Measurements from ENCODE around the gene WWP2.
"Not testable (repeated sequence)": the region's sequence is repeated elsewhere in the genome, so short reads cannot be mapped to it uniquely, and the experiment has no call there.

WWP2 gene

GRCh38 chr16:69830534-69831211 is 68.5 kb downstream of the WWP2 start:
- no peak for DNase-seq (ENCODE audit: low read depth in 2 of 2)

DNA sequence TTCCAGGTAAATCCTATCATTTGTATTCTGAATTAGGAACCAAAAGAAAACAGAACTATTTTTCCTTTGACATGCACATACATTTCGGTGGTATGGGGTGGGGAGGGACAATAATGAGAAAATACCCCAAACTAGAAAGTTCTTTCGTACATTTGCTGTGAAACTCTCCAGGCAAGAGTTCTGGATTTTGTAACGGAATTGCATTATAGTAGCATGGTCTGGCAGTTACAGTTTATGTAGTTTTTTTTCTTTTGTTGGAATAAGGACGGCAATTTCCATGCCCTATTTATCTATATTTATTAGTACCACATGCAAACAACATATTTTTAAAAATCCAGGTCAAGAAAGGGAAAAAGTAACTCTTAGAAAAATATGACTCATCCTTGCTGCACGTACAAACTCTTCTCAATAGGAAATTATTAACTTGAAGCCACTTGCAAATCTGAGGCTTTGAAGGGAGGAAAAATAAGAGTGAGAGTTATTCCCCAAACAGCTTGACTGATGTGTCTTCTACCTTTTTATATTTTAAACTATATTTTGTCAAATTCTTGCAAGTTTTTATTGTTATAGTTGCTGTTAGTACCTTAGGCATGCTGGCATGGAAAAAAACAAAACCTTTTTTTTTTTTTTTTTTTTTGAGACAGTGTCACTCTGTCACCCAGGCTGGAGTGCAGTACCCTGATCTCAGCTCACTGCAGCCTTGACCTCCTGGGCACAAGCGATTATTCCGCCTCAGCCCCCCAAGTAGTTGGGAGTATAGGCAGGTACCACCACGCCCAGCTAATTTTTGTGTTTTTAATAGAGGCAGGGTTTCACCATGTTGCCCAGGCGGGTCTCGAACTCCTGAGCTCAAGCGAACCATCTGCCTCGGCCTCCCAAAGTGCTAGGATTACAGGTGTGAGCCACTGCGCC is 69.3 kb downstream of the WWP2 start:
- DNase-seq (ENCODE audit: low read depth in 2 of 2): no peak

- no peak for DNase-seq (ENCODE audit: low read depth in 2 of 2)
Measured at GRCh38 chr16:69833357-69834282, 71.5 kb downstream of the WWP2 start.

DNA sequence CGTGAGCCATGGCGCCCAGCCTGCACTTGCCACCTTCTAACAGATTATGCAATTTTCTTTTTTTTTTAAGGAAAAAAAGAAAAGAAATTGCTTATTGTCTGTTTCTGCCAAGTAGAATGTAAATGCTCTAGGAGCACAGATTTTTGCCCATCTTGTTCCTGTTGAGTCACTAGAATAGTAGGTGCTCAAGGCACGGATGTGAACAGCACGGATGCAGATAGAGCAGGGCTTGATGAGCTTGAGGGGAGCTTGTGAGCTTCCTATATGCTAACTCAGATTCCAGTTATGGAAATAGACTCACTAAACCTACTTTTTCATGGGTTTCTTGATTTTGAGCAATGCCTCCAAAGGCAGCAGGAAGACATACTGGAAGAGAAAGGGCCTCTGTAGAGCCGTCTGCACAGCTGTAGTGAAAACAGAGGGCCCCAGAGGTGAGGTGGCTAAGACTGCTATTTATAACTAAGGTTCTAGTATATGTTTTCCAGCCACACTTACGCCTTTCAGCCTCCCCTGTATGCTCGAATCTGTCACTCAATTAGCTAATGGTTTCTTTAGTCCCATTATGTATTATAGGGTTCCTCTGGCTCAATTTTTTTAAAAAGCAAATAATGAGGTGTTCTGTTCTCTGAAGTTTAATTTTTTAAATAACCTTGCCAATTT is 72.8 kb downstream of the WWP2 start:
- DNase-seq (ENCODE audit: low read depth in 2 of 2): no peak

GRCh38 chr16:69836257-69836656 is 74.1 kb downstream of the WWP2 start:
- DNase-seq (ENCODE audit: low read depth in 2 of 2): no peak

- no peak for DNase-seq (ENCODE audit: low read depth in 2 of 2)
Measured at GRCh38 chr16:69837380-69837779, 75.2 kb downstream of the WWP2 start.

- DNase-seq (ENCODE audit: low read depth in 2 of 2): no peak
Measured at GRCh38 chr16:69838489-69838888, 76.4 kb downstream of the WWP2 start.

- no peak for DNase-seq (ENCODE audit: low read depth in 2 of 2)
Measured at GRCh38 chr16:69839240-69839688, 77.1 kb downstream of the WWP2 start.

- DNase-seq (ENCODE audit: low read depth in 2 of 2): no peak
Measured at GRCh38 chr16:69839798-69840409, 77.8 kb downstream of the WWP2 start.

GRCh38 chr16:69840975-69841374 is 78.8 kb downstream of the WWP2 start:
- no peak for DNase-seq (ENCODE audit: low read depth in 2 of 2)

DNA sequence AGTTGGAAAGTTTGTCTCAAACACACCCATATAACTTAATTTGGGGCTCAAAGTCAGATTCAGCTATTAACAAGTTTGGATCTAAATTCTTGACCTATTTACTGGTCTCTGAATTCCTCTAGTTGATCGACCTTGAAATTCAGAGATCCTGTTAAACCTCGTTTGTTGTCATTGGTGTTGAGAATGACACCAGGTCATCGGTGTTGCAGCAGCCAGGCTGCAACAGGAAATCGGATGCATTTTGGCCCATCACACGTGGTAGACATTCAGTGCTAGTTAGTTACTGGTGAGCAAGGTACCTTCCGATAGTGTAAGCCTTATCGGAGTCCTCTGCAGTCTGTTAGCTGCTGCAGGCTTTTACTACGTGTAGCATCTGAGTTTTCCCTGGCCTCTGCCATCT is 82.3 kb downstream of the WWP2 start:
- no peak for DNase-seq (ENCODE audit: low read depth in 2 of 2)

- DNase-seq (ENCODE audit: low read depth in 2 of 2): no peak
Measured at GRCh38 chr16:69845181-69845580, 83.0 kb downstream of the WWP2 start.

DNA sequence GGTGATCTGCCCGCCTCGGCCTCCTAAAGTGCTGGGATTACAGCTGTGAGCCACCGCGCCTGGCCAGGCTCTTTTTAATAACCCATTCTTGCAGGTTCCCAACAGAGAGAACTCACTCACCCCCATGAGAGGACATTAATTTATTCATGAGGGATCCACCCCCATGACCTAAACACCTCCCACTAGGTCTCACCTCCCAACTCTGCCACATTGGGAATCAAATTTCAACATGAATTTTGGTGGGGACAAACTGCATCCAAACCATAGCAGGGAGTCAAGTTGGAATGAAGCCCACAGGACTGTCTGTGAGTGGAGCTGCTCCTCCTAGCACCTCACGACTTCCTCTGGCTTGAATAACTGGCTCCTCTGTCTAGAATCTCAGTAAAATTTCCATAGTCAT is 85.5 kb downstream of the WWP2 start:
- DNase-seq (ENCODE audit: low read depth in 2 of 2): no peak

DNA sequence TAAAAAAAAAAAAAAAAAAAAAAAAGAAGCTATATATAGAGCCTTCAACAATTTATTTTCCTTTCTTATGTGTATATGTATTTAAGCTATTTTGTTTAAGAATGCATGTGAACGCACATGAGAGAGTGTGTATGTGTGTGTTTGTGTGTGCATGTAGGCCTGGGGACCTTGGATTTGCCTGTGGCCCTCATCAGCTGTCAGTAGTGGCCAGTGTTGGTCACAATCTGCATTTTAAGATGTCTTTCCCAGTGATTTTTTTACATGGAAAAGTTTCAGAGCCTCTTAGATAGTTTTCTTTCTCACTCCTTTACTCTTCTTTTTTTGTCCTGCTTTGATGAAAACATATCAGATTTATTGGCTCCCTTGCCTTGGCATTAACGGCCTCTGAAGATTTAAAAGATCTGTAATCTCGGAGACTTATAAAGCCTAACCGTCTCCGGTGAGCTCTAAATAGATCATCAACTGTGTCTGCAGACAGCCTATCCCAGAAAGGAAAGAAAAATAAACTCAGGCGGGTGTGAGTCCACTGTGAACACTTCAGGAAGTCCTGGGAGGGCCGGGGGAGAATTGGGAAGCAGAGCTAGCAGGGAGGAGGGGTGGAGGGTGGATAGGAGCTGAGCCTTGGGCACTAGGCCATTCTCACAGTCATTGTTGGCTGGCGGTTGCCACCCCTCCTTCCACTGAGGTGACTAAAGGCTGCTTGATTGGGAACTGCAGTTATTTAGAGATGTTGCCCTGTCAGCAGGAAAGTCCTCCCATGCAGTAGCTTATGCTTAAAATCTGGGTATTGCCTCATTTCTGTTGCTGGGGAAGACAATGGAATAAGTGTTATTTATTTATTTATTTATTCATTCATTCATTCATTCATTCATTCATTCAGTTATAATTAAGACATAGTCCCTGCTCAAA is 86.8 kb downstream of the WWP2 start:
- DNase-seq (ENCODE audit: low read depth in 2 of 2): no peak

GRCh38 chr16:69851491-69852240 is 89.5 kb downstream of the WWP2 start:
- DNase-seq (ENCODE audit: low read depth in 2 of 2): no peak

GRCh38 chr16:69852815-69853214 is 90.7 kb downstream of the WWP2 start:
- DNase-seq (ENCODE audit: low read depth in 2 of 2): no peak

DNA sequence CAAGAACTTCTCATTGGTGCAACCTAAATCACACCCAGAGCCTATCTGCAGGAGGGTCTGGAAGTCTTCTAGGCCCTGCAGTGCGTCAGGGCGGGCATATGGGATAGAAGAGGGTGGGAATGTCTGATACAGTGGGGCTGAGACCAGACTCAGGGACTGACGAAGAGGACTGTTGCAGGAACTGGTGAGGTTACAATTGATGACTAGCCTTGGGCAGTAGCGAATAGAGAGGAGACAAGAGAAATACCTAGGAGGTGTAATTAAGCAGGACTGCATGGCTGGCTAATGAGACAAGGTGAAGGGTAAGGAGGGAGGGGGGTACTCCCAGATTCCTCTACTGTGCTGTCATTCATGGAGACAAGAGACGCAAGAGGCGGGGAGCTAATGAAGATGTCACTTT is 91.3 kb downstream of the WWP2 start:
- no peak for DNase-seq (ENCODE audit: low read depth in 2 of 2)

- DNase-seq (ENCODE audit: low read depth in 2 of 2): not testable (repeated sequence)
Measured at GRCh38 chr16:69854776-69855175, 92.6 kb downstream of the WWP2 start.

DNA sequence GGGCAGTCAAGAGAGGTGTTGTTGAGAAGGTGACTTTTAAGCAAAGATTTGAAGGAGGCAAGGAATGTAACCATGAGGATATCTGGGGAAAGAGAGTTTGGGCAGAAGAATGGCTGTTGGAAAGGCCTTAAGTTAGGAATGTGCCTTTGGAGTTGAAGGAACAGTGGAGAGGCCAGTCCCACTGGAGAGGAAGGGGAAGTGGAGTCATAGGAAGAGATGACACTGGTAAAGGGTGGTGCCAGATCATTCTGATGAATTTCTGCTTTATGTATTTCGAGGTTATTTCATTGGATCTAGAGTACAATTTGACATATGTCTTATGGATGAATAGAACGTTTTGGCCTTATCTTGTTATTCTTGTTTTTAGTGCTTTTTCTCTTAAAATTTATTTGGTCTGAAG is 93.5 kb downstream of the WWP2 start:
- DNase-seq (ENCODE audit: low read depth in 2 of 2): no peak
